SU-DHL-6 (cell line): ENCODE data around the gene PAAF1.

Experiments used
- EZH2phosphoT487 ChIP-seq: fragments of 200-600 bp; sonication (generic), shearing (Covaris generic); conservative IDR thresholded peaks from 2 replicates; pipeline ENCODE4 v1.6.1; 2018; ENCODE audit warnings: mild to moderate bottlenecking, antibody characterized with exemption, low read length, moderate library complexity, mixed read lengths
- TF ChIP-seq, protein P1 (sequence below): fragments of 200-600 bp; sonication (generic); IDR thresholded peaks from one replicate; pipeline ENCODE4 v1.5.1; 2017; ENCODE audit warnings: antibody characterized with exemption, mild to moderate bottlenecking, low read length, moderate library complexity; ENCODE audit not compliant: insufficient read depth, poor library complexity, severe bottlenecking

DNA sequence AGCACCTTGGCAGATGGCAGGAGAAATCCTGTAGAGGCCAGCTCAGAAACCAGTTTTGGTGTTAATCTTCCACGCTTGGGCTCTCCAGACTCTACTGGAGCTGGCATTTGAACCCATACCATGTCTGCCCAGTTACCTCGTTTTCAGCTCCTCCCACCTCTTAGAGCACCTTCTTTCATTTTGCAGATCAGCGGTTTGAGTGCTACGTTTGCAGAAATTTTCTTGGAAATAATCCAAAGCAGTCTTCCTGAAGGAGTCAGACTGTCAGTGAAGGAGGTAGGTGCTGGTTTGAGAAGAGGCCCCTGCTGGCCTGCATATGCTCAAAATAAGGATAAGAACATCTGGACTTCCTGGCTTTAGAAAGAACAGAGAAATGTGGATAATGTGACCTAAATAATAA lies 13.8 kb upstream of the PAAF1 start:
- TF ChIP-seq, protein P1, sequence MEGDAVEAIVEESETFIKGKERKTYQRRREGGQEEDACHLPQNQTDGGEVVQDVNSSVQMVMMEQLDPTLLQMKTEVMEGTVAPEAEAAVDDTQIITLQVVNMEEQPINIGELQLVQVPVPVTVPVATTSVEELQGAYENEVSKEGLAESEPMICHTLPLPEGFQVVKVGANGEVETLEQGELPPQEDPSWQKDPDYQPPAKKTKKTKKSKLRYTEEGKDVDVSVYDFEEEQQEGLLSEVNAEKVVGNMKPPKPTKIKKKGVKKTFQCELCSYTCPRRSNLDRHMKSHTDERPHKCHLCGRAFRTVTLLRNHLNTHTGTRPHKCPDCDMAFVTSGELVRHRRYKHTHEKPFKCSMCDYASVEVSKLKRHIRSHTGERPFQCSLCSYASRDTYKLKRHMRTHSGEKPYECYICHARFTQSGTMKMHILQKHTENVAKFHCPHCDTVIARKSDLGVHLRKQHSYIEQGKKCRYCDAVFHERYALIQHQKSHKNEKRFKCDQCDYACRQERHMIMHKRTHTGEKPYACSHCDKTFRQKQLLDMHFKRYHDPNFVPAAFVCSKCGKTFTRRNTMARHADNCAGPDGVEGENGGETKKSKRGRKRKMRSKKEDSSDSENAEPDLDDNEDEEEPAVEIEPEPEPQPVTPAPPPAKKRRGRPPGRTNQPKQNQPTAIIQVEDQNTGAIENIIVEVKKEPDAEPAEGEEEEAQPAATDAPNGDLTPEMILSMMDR = no peak
- TF ChIP-seq EZH2phosphoT487 = no peak
